ENCODE data around the gene ACSM3. TPM values are rescaled to one million over a fixed set of nuclear protein-coding genes. Genes with fewer than 3 reads are reported as not detected.
A peak's percentile ranks its signal among the peaks of the same experiment; 100 is the strongest.

Gene ACSM3
- total and polyA plus RNA-seq, 9 of the 15 experiments (the other 6 are each of a cell fraction or from before 2014, with no cell fraction given) = 112 to 420 (median 182) TPM

- TF ChIP-seq USF1 (CRISPR knock-in tag; IDR thresholded peaks at IDR 0.05) = no peak
- TF ChIP-seq VEZF1 (CRISPR knock-in tag; IDR thresholded peaks at IDR 0.05) = peak; percentile 20; the same call in 1 of the 2 replicates
- TF ChIP-seq MTF1 (CRISPR knock-in tag; IDR thresholded peaks at IDR 0.05; ENCODE audit: borderline replicate concordance) = no peak
- no peak for TF ChIP-seq GMEB1 (CRISPR knock-in tag; IDR thresholded peaks at IDR 0.05)
- TF ChIP-seq MITF (IDR thresholded peaks at IDR 0.05) = peak; percentile 67
- TF ChIP-seq TFE3 (CRISPR knock-in tag; IDR thresholded peaks at IDR 0.05) = peak; percentile 63
- 0 out of 2 replicates have a peak, but pooled peaks have one; percentile 23 for TF ChIP-seq SMARCE1 (IDR thresholded peaks at IDR 0.05)
- TF ChIP-seq ZNF224 (CRISPR knock-in tag; IDR thresholded peaks at IDR 0.05) = no peak
- TF ChIP-seq EHMT2 (IDR thresholded peaks at IDR 0.05) = 0 out of 2 replicates have a peak, but pooled peaks have one; percentile 9
- TF ChIP-seq ZNF780A (CRISPR knock-in tag; IDR thresholded peaks at IDR 0.05) = 0 out of 2 replicates have a peak, but pooled peaks have one; percentile 19
- 0 out of 2 replicates have a peak, but pooled peaks have one; percentile 16 for TF ChIP-seq PATZ1 (CRISPR knock-in tag; IDR thresholded peaks at IDR 0.05; ENCODE audit: borderline replicate concordance)
- peak; percentile 84 for TF ChIP-seq TCF3 (CRISPR knock-in tag; IDR thresholded peaks at IDR 0.05)
- peak in 1 of 2 experiments; percentile 40; a peak in 1 of 3 replicates for TF ChIP-seq CBX3 (IDR thresholded peaks at IDR 0.05; ENCODE audit: borderline replicate concordance in 1 of 2, low read length in 2 of 2)
- TF ChIP-seq ZNF395 (CRISPR knock-in tag; IDR thresholded peaks at IDR 0.05) = peak; percentile 90
- peak; percentile 56 for TF ChIP-seq L3MBTL2 (IDR thresholded peaks at IDR 0.05)
- TF ChIP-seq SP2 (IDR thresholded peaks at IDR 0.05; ENCODE audit: extremely low read depth, low read depth, low read length, poor library complexity, severe bottlenecking) = no peak
- TF ChIP-seq CREBBP (IDR thresholded peaks at IDR 0.05; ENCODE audit: low read depth, low read length) = no peak
Measured at GRCh38 chr16:20760346-20760745, 3.5 kb upstream of the ACSM3 start (continued).

Data from K562 (cell line).